GM18858 (cell line): ENCODE measurements around the gene CDC37L1.

Experiments
- ATAC-seq: cut with Tn5 transposase; IDR thresholded peaks from one replicate; pipeline ENCODE4 v1.9.1; 2021; ENCODE audit not compliant: unreplicated experiment

The CDC37L1 gene

DNA sequence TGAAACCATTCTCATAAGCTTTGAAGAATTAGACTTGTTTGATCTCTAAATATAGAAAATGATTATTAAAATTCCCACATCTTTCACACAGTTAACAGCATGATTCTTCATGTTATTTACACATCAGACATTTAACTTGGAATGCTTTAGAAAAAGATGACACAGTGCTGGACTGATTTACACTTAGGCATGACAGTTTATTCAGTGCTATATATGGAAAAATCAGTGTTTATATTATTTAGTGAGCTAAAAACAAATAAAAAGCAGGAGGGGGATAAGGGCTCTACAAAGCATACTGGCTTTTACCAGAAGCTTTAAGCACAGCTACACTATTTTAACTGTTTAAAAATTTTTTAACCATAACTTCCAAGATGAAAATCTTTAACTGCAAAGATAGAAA is 30.0 kb downstream of the CDC37L1 start:
- ATAC-seq: no peak

DNA sequence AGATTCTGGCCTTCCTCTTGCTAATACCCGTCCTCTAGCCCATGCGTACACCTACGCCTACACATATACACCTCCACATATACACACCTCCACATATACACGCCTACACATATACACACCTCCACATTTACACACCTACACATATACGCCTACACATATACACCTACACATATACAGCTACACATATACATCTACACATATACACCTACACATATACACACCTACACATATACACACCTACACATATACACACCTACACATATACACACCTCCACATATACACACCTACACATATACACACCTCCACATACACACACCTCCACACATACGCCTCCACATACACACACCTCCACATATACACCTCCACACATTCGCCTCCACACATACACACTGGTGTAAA is 34.5 kb downstream of the CDC37L1 start:
- no peak for ATAC-seq

DNA sequence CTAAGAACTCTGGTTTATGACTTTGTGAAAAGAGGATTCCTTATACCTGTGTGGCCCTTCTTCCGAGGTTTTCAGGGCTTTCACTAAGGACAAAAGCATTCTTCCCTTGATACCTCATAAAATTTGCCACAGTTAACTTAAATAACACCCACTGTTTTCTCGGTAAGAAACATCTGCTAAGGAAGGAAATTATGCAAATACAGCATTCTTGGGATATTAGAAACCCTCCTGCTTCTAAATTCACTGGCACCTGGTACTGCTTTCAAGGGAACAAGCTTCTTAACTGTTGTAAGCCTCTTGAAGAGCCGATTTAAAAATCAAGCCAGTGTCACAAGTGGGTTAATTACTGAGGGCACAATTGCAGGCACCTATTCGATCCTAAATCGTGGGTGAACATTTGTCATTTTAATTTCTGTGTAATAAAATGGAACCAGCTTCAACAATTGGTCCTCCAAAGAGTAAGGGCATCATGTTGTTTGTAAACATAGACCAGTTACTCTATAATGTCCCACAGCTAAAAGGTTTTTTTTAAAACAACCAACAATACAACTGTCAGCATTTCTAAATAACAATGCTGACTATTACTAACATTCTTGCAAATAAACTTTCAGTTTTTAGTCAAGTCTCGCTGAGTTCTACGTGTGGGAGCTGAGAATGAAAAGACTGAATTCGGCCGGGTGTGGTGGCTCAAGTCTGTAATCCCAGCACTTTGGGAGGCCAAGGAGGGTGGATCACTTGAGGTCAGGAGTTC is 35.1 kb downstream of the CDC37L1 start:
- no peak for ATAC-seq

DNA sequence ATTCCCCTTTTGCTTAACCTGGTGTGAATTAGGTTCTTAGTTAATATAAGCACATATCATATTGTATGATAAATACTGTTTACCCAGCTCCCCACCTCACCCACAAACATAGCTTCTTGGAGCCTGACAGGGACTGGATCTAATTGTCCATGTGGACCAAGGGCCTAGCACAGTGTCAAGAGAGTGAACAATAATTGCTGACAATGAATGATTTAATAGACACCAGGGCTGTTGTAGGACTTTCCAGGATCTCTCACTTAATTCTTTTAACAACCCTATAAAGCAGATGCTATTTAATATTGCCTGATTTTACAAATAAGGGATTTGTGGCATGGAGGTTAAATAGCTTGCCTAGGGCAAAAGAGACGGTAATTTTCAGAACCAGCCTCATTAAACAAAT is 36.8 kb downstream of the CDC37L1 start:
- ATAC-seq: no peak

DNA sequence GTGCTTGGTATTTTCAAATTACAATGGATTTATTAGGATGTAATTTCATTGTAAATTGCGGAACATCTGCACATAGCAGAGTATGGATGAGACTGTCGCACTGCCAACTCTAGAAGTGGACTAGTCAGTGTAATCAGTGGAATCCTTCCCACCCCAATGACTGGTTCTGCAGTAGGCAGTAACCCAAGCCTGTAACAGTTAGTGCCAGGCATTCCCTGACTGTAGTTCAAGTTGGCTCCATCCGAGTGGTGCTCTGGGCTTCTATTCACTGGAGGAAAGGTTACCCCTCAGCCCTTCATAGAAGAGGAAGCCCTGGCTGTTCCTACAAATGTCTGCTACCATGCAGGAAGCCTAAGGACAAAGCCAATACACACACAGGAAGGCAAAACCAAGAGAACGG is 38.4 kb downstream of the CDC37L1 start:
- no peak for ATAC-seq

DNA sequence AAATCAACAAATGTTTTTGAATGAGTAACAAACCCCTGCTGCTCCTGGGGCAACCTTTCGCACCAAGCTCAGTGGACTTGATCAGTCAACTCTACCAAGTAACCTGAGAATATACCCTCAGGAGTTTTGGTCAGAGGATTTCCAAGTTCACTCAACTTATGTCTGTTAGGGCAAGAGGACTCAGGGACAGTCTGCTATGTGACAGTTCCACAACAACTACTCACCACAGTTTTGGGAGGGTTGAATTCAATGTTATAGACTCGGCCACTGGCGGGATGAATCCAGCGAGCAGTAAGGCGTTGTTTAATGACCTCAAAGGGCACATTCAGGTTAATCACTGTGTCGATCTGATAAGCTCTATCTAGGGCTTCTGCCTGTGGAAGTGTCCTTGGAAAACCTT is 39.5 kb downstream of the CDC37L1 start:
- ATAC-seq: no peak

DNA sequence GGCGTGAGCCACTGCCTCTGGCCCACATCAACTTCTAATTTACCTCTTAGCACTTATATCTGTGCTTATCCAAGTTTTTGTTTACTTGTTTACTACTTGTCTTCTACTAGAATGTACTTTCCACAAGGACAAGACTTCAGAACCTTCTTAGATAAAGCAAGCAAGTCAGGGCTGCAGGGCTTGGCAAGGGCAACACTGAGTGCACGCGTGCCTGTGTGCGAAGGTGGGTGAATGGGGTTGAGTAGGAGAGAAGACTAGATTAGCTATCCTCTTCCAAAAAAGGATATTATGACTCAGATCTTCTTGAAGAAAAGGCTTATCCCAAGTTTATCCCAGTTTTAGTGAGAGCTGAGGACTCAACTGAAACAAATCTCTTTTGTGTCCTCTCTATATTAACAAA is 42.4 kb downstream of the CDC37L1 start:
- ATAC-seq: no peak

DNA sequence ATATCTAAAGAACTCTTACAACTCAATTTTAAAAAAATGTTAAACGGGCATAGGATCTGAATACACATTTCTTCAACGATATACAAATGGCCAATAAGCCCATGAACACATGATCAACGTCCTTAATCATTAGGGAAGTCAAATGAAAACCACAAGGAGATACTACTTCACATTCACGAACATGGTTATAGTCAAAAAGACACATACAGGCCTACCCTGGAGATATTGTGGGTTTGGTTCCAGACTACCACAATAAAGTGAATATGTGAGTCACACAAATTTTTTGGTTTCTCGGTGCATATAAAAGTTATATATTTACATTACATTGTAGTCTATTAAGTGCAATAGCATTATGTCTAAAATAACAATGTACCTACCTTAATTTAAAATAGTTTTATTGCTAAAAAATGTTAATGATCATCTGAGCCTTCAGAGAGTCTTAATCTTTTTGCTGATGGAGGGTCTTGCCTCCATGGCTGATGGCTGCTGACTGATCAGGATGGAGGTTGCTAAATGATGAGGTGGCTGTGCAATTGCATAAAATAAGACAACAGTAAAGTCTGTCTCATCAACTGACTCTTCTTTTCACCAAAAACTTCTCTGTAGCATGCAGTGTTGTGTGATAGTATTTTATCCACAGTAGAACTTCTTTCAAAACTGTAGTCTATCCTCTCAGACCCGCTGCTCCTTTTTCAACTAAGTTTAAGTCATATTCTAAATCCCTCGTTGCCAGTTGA is 46.5 kb downstream of the CDC37L1 start:
- no peak for ATAC-seq

DNA sequence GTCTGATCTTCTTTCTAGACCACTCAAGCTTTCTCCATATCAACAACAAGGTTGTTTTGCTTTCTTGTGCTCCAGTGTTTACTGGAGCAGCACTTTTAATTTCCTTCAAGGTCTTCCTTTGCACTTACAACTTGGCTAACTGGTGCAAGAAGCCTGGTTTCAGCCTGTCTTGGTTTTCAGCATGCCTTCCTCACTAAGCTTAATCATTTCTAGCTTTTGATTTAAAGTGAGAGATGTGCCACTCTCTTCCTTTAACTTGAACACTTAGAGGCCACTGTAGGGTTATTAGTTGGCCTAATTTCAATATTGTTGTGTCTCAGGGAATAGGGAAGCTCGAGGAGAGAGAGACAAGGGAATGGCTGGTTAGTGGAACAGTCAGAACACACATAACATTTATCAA is 48.2 kb downstream of the CDC37L1 start:
- ATAC-seq: no peak

DNA sequence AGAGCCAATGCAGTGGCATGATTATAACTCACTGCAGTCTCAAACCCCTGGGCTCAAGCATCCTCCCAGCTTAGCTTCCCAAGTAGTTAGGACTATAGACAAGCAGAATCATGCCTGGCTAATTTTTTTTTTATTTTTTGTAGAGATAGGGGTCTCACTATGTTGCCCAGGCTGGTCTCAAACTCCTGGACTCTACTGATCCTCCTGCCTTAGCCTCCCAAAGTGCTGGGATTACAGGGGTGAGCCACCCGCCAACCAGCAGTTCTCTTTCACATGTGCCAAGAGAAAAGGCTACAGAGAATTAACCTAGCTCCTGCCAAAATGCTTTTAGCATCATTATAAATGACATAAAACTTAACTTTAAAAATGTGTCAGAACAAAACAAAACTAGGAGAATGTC is 53.5 kb downstream of the CDC37L1 start:
- ATAC-seq: no peak

DNA sequence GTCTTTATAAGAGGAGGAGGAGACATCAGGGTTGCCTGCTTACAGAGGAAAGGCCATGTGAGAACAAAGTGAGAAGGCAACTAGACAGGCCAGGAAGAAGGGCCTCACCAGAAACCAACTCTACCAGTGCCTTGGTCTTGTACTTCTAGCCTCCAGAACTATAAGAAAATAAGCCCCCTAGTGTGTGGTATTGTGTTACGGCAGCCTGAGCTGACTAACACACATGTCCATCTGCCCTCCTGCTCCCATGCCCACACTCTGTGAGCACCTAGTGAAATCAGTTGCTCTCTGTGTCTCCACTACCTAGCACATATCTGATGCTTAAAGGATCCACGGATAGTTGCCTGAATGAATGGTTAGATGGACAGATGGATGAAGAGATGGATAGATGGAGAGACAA is 54.8 kb downstream of the CDC37L1 start:
- ATAC-seq: no peak

DNA sequence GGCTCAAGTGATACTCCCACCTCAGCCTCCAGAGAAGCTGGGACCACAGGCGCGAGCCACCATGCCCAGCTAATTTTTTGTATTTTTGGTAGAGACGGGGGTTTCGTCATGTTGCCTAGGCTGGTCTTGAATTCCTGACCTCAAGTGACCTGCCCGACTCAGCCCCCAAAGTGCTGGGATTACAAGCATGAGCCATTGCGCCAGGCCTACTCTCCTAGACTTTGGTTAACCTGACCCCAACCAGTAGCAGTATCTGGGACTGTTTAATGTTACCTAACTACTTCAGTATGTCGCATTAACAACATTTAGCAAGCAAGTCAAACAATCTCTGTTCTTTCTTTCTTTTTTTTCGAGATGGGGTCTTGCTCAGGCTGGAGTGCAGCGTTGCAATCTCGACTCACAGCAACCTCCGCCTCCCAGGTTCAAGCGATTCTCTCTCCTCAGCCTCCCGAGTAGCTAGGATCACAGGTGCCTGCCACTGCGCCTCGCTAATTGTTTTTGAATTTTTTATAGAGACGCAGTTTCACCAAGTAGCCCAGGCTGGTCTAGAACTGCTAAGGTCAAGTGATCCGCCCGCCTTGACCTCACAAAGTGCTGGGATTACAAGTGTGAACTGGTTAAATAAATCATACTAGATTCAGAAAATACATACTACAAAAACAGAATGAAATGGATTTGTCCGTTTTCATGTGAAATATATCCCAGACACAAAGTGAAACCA is 59.7 kb downstream of the CDC37L1 start:
- ATAC-seq: no peak

DNA sequence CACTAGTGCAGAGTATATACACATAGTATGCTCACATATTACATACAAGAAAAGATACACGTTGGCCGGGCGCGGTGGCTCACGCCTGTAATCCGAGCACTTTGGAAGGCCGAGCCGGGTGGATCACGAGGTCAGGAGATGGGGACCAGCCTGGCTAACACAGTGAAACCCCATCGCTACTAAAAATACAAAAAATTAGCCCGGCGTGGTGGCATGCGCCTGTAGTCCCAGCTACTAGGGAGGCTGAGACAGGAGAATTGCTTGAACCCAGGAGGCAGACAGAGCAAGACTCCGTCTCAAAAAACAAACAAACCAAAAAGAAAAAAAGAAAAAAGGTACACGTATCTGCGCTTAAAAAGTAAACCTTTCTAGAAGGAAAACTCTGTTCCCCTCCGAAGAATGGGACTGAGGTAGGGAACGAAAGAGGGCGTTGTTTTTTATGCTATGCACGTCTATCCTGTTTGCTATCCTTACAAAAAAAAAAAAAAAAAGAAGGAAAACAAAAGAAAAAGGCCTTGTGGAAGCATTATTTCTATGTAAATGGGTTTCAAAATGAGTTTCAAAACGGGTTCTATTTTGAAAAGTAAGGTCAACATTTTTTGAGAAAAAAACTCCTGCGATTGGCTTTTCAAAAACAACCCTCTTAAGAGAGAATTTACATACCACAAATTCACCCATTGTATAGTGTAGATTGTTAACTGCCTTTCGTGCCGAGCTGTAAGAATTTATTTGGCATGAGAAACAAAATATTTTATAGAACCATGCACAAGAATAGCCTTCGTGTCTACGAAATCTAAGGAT is 60.4 kb downstream of the CDC37L1 start:
- no peak for ATAC-seq

DNA sequence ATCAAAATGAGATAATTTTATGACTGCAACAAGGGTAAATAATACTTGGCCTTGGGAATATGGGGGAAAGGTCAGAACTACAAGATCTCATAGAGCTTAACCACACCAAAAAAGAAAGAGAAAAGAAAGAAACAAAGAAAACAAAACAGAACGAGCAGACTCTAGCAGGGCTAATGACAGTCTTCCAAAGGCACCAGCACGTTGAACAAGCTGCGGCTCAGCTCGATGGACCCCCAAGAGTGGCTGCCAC is 60.9 kb downstream of the CDC37L1 start:
- ATAC-seq: peak; percentile 4

DNA sequence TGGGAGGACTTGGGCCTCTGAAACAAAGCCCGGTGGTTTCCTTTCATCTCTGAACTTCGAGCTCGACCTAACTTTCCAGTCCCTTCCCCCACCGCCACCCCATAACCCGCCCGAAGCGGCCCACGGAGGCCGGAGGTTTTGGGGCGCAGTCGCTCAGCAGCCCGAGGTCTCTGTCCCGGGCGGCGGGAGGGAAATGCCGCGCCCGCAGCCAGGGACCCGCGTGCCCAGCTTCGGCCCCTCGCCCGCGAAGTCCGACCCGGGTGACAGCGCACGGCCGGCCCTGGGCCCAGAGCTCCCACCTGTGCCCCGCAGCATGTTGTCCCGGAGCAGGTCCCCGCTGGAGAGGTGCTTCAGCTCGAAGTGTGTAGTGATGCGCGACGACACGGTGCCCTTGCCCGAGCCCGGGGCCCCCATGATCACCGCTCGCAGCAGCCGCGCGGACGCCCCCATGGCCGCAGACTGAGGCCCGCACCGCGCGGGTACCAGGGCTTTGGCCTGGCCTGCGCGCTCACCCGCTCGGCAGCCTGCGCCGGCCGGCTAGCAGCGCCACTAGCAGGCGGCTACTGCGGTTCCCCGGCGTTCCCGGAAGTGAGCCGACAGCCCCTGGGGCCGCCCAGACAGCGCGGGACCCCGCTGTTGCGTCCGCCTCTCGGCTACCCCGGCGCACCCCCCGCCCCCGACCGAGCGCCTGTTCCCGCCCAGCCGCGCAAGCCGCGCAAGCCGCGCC is 61.4 kb downstream of the CDC37L1 start, which contains the start of gene AK3:
Gene AK3 (minus strand): TSS at position 565 of the 727 bp plus-strand sequence. CDS start 115 bp downstream, at position 450.
- peak; percentile 86 for ATAC-seq

DNA sequence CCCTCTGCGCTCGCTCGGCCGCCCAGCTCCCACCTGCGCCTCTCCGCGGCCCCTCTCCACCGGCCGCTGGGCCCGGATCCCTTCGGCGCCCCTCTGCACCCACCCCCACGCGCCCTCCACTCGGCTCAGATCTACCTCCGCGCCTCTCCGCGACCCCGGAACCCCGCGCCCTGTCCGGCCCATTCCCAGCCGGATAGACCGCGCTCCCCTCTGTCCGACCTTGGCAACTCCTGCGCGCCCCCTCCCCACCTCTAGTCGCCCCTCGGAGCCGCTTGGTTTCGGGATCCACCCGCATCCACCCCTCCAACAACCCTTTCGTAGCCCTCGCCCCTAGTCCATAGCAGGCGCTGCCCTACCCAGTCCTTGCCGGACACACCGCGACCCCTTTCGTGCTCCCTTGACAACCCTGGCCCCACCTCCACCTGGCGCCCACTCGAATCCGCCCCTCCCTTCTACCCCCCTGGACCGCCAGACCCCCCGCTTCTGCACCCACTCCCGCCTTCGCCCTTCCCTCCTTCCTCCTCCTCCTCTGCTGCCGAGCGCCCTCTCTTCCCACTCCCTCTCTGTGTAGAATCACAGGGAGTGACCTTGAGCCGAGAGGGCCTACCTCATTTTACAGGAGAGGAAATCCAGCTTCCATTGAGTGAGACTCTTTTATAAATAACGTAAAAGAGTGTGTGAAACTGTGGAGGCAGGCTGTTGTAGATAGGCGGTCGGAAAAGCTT is 62.2 kb downstream of the CDC37L1 start:
- ATAC-seq: no peak

DNA sequence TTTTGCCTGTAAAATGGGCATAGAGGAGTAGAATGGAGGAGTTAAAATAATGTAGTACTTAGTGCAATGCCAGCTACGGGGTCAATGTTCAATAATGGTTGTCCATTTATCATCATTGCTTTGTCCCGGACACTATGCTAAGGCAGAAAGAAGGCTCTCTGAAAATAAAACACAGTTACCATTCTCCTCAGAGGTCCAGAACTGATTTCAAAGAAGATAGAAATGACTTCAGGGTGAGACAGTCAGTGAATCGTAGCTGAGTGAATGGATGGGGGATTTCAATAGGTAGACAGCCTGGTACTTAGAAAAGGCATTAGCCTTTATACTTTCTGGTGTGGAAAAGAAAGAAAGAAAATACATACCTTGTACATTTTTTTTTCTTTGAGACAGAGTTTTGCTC is 62.9 kb downstream of the CDC37L1 start:
- no peak for ATAC-seq

DNA sequence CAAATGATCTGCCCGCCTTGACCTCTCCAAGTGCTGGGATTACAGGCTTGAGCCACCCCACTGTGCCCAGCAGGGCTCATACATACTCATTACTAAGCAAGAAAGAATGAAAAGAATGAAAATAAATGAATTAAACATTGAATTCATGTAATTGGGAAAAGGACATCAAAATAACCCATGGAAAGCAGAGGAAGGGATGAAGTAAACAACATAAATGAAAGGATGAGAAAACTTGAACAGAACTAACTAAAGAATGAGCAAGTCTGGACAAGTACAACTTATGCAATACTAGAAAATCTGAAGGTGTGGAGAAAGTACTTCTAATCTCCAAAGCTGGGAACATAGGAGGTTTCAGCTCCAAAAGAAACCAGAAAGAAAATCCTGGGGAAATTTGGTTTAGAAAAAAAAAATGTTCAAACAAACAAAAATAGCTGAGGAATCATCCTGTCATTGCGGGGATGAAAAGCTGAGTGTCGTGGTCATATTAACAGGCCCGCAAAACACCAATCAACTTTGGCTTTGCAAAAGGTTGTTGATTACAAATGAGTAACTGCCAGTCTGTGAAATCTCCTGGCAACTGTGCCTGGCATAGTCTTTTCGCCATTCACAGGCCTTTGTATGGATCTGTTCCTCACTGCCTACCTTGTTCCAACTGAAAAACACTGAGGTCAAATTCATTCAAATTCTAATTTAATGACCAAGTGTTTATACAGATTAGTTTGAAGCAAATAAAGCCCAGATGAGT is 63.9 kb downstream of the CDC37L1 start:
- no peak for ATAC-seq

DNA sequence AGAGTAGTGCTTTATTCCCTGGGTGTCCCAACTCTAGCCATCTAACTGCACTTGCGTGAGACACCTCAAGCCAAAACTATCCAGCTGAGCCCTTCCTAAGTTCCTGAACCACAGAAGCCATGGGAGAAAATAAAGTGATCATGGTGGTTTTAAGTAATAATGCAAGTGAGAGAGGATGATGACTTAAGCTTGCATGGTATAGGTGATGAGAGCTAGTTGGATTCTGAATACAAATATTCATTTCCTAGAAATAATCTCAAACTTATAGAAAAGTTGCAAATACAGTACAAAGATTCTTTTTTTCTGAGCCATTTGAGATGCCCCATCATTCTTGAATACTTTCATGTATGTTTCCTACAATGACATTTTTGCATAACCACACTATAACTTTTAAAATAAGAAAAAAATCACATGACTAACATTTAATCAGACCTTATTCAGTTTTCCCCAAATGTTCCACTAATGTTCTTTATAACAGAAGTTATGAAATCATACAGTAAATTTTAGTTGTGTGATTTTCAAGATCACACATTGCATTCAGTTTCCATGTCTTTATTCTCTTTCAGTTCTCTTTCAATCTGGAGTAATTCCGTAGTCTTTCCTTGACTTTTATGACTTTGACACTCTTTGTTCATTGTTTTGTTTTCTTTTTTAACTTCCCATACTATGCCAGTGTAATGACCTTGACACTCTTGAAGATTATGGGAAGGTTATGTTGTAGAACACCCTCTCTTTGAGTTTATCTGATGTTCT is 67.1 kb downstream of the CDC37L1 start:
- ATAC-seq: no peak
